ENCODE measurements around the gene PCDHAC1.

- TF ChIP-seq CTCF (IDR thresholded peaks at IDR 0.05): no peak
- no peak for TF ChIP-seq POLR2AphosphoS5 (IDR thresholded peaks at IDR 0.05)
Measured at GRCh38 chr5:140966293-140967225, 40.5 kb downstream of the PCDHAC1 start, which contains the start of gene PCDHAC2.

Data from breast epithelium (tissue), 3 donors.